CD4-positive, alpha-beta T cell treated with Interleukin-6 for 4 hours (primary cell): ENCODE measurements around the gene FHAD1.

Experiments
- DNase-seq: peaks from one replicate; pipeline ENCODE4 v3.0.0-alpha.2; 2020; ENCODE audit warnings: mixed read lengths

FHAD1 gene

GRCh38 chr1:15309687-15310086 lies 62.7 kb downstream of the FHAD1 start:
- no peak for DNase-seq

GRCh38 chr1:15310544-15310943 lies 63.5 kb downstream of the FHAD1 start:
- DNase-seq, result no peak

- DNase-seq, result no peak
Observed at GRCh38 chr1:15311122-15311822, 64.2 kb downstream of the FHAD1 start.

- no peak for DNase-seq
Observed at GRCh38 chr1:15311880-15312279, 64.9 kb downstream of the FHAD1 start.

GRCh38 chr1:15312626-15313411 lies 65.8 kb downstream of the FHAD1 start:
- DNase-seq, result no peak

GRCh38 chr1:15314328-15315281 lies 67.6 kb downstream of the FHAD1 start:
- no peak for DNase-seq

GRCh38 chr1:15315815-15316214 lies 68.8 kb downstream of the FHAD1 start:
- no peak for DNase-seq

- DNase-seq, result no peak
Observed at GRCh38 chr1:15316510-15316909, 69.5 kb downstream of the FHAD1 start.

- no peak for DNase-seq
Observed at GRCh38 chr1:15320267-15320666, 73.2 kb downstream of the FHAD1 start.

GRCh38 chr1:15321601-15322000 lies 74.6 kb downstream of the FHAD1 start:
- DNase-seq, result no peak

- no peak for DNase-seq
Observed at GRCh38 chr1:15322648-15323350, 75.8 kb downstream of the FHAD1 start.

GRCh38 chr1:15323351-15323988 lies 76.4 kb downstream of the FHAD1 start:
- DNase-seq, result peak; percentile 76

GRCh38 chr1:15323989-15324868 lies 77.2 kb downstream of the FHAD1 start:
- no peak for DNase-seq

GRCh38 chr1:15324869-15325335 lies 77.9 kb downstream of the FHAD1 start:
- DNase-seq, result no peak

GRCh38 chr1:15325375-15326085 lies 78.5 kb downstream of the FHAD1 start:
- no peak for DNase-seq

GRCh38 chr1:15326691-15327588 lies 79.9 kb downstream of the FHAD1 start:
- DNase-seq, result no peak

- no peak for DNase-seq
Observed at GRCh38 chr1:15328351-15329103, 81.5 kb downstream of the FHAD1 start.

- DNase-seq, result no peak
Observed at GRCh38 chr1:15329104-15329820, 82.2 kb downstream of the FHAD1 start.
